ENCODE data around the gene DHRS13. TPM values are rescaled to one million over a fixed set of nuclear protein-coding genes. Genes with fewer than 3 reads are reported as not detected.
"Not testable (repeated sequence)": the region's sequence is repeated elsewhere in the genome, so short reads cannot be mapped to it uniquely, and the experiment has no call there.

The DHRS13 gene
- polyA plus RNA-seq, 4 donors: 6.6 to 17.9 (median 12.4) TPM

DNA sequence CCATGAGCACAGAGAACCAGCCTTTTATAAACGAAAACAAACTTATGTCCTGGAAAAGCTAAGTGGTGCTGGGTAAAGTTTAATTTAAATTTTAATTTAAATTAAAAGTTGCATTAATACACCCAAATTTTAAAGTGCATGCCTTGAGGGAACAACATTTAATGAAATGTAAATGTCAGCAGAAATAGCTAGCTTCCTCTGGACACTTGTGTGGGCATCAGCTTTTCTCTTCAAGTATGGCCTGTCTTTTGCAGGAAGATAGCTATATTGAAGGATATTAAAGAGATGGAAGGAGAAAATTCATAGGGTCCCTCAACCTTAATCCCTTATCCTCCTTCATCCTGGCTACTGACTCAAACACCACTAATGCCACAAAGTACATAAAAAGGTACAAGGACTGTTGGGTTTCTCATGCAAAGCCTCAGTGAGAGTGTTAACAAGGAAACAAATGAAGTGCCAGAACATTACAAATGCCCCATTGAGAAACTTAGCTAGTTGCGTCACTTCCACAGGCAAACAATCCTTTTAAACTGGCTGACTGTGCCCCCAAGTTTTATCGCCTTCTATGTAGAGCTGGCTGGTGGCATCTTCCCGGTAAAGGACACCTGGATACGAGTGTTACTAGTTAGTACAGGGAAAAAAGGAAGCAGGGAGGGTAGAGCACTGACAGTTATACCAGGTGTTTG, 34.3 kb upstream of the DHRS13 start:
- no peak for DNase-seq (ENCODE audit: low read depth in 4 of 4, low spot score in 3 of 4)

DNA sequence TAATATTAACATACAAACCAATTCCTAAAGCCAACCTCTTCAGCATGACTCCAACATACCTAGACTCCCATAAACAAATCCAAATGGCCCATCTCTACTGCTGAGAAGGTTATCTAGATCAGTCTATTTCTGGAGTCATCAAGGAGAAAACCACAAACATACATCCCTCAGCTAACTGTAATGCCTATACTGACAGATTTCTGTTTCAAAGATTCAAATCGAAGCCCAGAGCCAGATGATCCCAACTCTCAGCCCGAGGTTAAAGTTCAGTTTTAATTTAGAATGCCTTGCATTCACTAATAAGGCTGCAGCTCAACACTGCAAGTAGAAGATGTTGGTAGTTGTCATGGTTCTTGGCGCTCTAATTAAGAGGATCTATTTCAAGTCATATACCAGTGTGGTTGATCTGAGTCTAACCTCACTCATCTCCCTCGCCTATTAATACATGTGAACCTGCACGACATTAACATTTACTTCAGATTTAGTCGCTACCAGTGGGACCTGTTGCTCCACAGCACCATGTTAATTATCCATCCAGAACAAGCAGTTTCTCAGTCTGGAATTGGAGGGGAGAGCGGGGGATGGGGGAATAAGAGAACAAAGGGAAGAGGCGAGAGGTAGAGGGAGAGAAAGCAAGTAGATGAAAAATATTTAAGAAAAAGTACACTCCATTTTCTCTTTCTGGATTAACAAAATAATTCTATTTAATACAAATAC, 33.0 kb upstream of the DHRS13 start:
- DNase-seq (ENCODE audit: low read depth in 4 of 4, low spot score in 3 of 4): no peak

DNA sequence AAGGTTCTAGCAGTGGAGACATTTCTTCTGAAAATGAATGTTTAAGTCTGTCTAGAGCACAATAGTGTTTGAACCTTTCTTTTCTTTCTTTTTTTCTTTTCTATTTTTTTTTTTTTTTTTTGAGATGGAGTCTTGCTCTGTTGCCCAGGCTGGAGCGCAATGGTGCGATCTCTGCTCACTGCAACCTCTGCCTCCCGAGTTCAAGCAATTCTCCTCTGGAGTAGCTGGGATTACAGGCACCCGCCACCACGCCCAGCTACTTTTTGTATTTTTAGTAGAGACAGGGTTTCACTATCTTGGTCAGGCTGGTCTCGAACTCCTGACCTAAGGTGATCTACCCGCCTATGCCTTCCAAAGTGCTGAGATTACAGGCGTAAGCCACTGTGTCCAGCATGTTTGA, 31.6 kb upstream of the DHRS13 start:
- not testable (repeated sequence) for DNase-seq (ENCODE audit: low read depth in 4 of 4, low spot score in 3 of 4)

DNA sequence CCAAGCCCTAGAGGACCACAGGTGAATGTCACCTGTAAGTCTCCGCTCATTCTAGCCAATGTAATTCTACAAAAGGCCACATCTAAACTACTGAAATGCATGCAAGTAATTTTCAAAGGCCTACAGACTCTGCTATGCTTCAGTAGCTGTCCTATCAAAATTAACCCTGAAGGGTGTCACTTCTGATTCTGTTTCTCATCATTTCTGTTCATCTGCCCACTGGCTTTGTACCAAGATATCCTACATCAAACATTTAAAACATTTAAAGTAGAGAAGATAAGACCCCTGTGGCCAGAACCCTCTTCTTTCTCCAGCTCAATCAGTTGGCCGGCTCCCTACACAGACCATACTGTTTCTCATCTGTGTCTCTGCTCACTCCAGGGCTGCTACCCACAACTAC, 26.9 kb upstream of the DHRS13 start:
- no peak for DNase-seq (ENCODE audit: low read depth in 4 of 4, low spot score in 3 of 4)

DNA sequence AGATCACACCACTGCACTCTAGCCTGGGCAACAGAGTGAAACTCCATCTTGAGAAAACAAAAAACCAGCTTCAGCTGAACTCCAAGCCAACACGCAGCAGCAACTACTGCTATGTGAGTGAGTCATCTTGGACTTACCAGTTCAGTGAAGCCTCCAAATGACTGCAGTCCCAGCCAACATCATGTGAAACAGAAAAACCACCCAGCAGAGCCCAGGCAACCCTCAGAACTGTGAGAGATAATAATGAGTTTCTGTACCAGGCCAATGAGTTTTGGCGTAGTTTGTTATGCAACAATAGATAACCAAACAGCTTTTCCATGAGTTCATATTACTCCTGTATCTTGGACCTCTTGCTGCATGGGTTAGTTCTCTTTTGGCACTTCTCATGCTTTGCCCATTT, 25.2 kb upstream of the DHRS13 start:
- DNase-seq (ENCODE audit: low read depth in 4 of 4, low spot score in 3 of 4): no peak

DNA sequence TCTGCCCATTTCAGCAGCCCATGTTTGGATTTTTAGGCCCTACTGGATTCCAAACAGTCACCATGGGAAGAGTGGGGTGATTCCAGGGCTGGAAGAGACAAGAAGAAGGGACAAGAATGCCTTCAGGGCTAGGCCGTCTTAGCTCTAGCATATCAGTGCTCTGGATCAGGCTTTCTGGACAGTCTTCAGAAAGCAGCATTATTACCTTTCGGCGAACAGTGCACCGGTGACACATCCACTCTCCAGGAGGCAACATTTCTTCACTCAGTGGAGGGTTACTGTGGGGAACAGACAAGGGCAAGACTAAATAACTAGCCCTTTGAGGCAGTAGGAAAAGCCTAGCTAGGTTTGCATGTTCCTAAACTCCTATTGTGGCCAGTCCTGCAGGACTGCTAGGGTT, 23.9 kb upstream of the DHRS13 start:
- no peak for DNase-seq (ENCODE audit: low read depth in 4 of 4, low spot score in 3 of 4)

DNA sequence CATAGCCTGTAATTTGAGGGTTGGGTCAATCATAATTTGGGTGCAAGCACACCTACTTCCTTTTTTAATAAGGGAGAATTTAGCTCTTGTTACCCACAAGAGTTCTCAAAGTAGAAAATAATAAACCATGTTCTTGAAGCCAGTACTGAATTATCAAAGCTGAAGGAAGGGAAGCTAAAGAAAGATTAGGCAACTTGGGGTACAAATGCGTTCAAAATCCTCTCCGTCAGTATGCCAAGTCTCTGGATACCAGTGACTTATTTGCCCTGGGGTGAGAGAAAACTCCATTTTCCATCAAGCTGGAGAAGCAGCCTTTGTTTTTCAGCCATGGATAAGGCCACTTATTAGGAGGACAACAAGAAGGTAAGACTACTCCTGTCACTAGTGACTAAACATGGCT, 23.5 kb upstream of the DHRS13 start:
- no peak for DNase-seq (ENCODE audit: low read depth in 4 of 4, low spot score in 3 of 4)

DNA sequence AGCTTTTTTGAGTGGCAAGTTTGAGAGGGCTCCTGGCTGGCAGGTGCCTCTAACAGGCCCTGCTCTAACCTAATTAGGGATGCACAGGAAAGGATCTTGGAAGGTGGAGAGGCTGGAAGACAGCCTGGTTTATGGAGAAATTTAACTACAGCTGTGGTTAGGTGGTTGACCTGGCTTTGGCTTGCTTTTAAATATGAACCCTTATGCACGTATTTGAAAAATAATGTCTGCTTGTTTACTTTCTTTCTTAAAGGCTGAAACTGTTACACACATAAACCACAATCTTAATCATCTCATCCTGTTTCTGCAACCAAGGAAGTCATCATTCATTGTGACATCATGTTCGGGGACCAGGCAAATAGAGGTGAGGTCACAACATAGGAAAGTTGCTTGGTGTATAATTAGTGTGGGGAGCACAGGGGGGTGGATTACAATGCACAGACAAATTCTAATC, 23.1 kb upstream of the DHRS13 start:
- no peak for DNase-seq (ENCODE audit: low read depth in 4 of 4, low spot score in 3 of 4)

DNA sequence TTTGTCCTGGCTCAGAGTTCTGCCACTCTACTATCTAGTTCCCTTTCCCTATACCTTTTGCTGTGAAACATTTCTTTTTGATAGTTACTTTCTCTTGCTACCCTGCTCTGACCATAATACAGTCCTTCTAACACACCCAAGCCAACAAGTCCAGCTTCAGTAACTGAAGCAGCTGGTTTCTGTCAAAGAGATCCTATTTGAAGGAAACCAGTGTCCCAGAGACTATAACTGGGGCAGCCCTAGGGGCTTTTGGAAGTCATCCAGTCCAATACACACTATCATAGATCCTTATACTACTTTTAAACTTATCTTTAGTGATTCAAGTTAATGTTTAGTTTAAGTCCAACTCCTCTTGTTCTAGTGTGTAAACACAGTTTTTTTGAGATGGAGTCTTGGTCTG, 17.3 kb upstream of the DHRS13 start:
- no peak for DNase-seq (ENCODE audit: low read depth in 4 of 4, low spot score in 3 of 4)

DNA sequence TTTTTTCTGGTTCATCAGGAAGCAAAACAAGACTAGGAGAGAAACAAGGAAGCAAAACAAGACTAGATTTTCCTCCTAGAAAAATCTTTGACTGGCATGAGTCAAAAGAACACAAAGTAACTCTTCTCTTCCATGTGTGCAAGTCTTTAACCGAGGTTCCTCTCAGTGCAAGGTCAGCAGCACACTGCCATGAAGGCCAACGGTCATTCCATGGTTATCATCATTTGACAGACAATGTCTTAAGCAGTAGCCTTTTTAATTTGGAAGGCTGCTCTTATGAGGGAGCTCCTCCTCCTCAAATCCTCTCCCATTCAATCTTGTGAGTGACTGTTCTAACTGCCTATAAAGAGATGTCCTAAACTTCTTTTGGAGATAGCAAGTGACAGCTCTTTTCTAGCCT, 15.4 kb upstream of the DHRS13 start:
- no peak for DNase-seq (ENCODE audit: low read depth in 4 of 4, low spot score in 3 of 4)

DNA sequence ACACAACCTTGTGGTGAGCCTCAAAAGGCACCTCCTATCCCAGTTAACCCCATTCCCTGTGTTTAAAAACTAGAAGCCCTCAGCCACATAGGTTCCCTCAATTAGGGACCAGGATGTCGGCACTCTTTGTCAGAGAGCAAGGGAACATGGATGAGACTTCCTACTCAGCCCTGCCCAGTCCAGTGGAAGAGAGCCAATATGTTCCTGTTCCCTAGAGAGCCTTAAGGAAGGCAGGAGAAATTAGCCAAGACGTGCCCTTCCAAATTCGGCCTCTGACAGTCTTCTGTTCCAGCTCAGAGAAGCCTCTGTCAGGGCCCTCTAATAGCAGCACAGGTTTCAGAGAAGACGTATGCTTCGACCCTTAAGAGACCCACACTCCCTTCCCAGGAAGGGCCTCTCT, 14.6 kb upstream of the DHRS13 start:
- DNase-seq (ENCODE audit: low read depth in 4 of 4, low spot score in 3 of 4): no peak

DNA sequence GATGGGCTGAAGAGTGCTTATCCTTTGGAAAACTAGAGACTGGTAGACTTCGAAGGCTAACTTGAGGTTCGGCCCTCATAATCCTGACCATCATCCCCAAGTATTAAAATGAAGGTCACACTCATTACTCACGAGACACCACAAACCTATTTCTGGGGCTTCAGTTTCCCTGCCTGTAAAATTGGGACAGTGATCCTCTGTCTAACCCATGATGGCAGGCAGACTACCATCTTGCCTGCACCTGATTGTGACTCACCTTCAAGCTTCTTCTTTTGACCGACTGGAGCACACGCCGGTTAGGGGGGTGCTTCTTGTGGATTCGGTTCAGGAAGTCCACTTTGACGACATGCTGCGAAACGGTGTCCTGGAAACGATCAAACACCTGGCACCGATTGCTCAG, 14.2 kb upstream of the DHRS13 start:
- no peak for DNase-seq (ENCODE audit: low read depth in 4 of 4, low spot score in 3 of 4)

DNA sequence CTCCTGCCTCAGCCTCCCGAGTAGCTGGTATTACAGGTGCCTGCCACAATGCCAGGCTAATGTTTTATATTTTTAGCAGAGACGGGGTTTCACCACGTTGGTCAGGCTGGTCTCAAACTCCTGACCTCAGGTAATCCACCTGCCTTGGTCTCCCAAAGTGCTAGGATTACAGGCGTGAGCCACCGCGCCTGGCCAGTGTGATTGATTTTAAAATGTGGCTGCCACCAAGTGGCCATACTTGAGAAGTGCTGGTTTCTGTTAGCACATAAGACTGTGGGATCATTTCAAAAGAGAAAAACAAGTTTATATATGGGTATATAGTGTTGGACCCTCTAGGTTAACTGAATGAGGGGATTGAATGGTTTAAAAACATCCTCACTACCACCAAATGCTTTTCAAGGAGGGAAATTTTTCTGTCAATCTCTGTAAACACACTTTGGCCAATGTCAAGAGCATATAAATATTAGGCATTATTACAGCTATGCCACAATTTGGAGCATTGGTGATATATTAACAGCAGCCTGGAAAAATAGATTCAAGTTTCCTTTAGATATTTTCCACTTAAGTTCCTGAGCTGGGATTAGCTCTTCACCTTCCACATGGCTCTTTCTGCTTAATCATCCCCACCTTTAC, 13.5 kb upstream of the DHRS13 start:
- DNase-seq (ENCODE audit: low read depth in 4 of 4, low spot score in 3 of 4): no peak

DNA sequence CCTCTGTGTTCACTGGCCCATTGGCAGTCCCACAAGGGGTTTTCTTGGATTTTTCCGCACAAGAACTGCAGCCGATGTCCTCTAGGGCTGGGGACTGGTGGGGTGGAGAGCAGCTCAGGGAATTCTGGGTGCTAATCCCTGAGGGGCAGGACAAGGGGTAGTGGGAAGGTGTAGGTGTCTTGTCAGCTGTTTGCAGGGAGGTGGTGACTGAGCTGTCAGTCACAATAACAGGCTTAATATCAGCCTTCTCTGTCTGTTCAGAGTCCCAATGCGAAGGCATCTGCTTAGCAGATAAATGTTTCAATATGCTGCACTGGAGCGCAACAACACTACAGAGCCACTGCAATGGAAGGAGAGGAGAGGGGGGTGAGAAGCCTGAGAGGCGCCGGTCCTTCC, 10.1 kb upstream of the DHRS13 start:
- no peak for DNase-seq (ENCODE audit: low read depth in 4 of 4, low spot score in 3 of 4)

DNA sequence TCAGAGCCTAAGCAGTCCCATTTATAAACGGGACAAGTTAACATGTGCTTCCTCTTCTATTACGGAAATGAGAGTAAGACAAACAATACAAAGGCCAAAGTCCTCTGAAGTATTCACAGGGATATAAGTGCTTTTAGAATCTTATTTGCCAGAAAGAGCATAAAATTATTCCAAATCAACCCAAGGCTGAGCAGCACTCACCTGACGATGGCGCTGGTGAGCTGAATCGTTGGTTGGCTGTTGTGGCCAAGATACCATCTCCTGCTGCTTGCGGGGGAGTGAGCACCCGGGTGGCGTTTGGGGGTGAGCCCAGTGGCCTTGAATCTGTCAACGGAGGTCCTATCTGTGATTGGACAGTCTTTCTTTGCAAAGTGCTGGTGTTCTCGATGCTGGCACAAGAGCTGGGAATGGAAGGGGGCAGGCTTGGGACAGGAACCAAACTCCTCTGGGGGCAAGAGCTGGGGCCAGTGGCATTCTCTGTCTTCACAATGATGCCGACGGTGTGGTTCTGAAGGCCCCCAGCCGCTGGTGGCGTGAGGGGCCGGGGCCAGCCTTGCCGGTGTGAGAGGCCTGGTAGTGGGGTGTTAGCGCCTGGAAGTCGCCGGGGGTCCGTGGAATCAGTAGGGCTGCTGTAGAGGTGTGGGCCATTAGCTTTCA, 9.5 kb upstream of the DHRS13 start:
- no peak for DNase-seq (ENCODE audit: low read depth in 4 of 4, low spot score in 3 of 4)

DNA sequence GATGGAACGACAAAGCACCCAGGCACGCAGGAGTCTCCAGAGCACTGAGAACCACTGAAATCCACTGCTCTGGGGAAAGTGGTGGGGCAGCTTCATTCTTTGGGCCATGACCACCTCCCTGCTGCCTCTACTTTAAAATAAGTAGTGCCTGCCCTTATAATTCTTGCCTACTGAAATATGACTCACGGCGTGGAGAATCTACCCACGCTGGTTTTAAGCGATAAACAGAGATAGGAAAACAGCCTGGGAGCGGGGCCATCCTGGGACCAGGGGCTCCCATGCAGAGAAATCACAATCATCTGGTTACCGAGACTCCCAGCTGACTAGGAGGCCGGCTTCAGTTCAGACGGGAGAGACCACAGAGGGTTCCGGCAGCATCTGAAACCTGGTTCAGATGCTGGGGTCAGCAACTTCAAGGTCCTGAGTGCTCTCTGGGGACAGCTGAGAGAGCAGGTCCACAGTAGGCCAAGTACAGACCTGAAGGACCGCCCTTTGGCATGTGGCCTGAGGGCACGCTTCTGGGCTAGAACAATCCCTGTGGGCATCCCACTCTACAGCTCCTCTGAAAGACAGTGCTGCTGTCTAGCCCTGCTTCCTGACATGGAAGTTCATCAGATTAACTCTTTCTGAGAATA, 8.6 kb upstream of the DHRS13 start:
- DNase-seq (ENCODE audit: low read depth in 4 of 4, low spot score in 3 of 4): no peak

DNA sequence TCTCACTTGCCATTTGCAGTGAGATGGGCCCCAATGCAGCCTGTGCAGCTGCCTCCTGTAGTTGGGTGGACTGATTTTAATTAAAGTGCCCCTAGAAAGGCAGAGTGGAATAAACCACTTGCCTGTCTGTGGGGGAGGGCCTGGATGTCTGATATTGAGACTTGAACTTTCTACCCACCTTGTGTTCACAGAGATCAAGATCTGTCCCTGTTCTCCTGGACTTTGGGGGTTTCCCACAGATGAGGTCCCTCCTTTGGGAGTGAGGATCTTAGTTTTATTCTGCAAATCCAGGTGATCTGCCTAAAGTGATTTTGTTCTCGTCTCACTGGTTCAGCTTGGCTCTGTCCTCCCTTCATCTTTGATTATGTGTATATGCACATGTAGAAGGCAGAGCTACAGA, 7.7 kb upstream of the DHRS13 start:
- DNase-seq (ENCODE audit: low read depth in 4 of 4, low spot score in 3 of 4): no peak

DNA sequence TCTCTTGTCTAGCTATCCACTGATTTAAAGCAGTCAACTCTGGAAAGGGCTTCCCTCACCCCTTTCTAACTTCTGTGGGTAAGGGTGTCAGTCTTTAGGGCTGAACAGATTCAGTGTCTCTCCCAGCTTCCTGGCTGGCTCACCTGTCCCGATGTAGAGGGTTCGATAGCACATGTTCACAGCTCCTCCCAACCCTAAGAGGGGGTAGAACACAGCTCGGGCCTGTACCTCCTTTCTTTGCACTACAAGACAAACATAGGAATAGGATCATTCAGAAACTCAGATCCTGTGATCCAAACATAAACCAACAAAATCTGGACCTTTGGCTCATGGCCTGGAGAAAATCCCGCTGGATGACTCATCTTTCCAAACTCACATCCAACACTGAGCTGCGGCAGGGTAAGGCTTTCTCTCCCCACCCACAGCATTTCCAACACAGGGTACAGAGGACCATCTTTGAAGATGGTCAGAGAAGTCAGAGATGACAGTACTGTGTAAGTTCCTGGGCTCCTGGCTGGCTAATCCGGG, 5.8 kb upstream of the DHRS13 start:
- no peak for DNase-seq (ENCODE audit: low read depth in 4 of 4, low spot score in 3 of 4)

DNA sequence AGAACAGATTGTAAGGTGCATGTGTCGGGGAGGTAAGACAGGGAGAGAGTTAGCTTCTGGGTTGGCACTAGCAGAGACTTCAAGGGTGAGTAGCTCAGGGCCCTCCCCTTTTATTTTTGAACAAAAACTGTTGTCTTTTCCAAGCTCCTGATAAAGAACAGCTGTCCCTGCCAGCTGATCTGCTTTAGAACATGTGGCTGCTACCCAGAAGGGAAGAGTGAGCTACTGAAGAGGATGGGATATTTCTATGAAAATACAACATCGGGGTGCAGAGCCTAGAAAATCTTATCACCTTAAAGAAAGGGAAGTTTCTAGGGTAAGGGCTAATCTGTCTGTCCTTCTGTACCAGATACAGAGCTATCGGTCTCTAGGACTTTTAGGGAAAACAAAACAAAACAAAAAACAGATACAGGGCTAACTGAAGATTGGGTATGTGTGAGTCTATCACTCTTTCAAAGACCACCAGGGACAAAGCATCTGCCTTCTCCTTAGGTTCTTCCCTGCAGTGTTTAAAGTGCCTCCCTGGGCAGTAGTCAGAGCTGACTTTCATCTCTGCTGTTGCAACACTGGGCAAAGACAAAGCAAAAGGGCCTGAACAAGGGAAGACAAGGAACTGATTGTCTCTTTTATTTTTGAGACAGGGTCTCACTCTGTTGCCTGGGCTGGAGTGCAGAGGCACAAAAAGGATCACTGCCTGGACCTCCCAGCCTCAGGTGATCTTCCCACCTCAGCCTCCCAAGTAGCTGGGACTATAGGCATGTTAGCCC, 5.0 kb upstream of the DHRS13 start:
- DNase-seq (ENCODE audit: low read depth in 4 of 4, low spot score in 3 of 4): no peak

All from left renal pelvis (tissue), 4 donors.